Measurements from ENCODE around the gene JAKMIP2. TPM values are rescaled to one million over a fixed set of nuclear protein-coding genes. Genes with fewer than 3 reads are reported as not detected.
"Not testable (repeated sequence)": the region's sequence is repeated elsewhere in the genome, so short reads cannot be mapped to it uniquely, and the experiment has no call there.

The JAKMIP2 gene
- total and polyA plus RNA-seq, 10 donors: 0.09 to 2.4 (median 1.5) TPM

GRCh38 chr5:147826361-147826760 lies 43.8 kb upstream of the JAKMIP2 start:
- intact Hi-C loops (cut with DNase I; ENCODE audit: low total_unique reads): no loop called here
- no peak overlapping the region for H3K27ac ChIP-seq
- peaks cover 0 to 7% (median 0%) of the 10 kb centered on the region in 7 donors for H3K27me3 ChIP-seq (replicated peaks in 1 of 7)
- H3K4me1 ChIP-seq: no peaks in the 10 kb centered on the region
- TF ChIP-seq POLR2A (IDR thresholded peaks at IDR 0.05): no peak
- no peak for TF ChIP-seq CTCF (IDR thresholded peaks at IDR 0.05 in 8 of 11, conservative IDR thresholded peaks at IDR 0.05 in 3 of 11)
- TF ChIP-seq POLR2AphosphoS5 (IDR thresholded peaks at IDR 0.05): no peak
- no peak overlapping the region for H3K4me3 ChIP-seq
- no peaks in the 10 kb centered on the region for H3K9me3 ChIP-seq
- WGBS, 5 donors: 72 to 88% (median 83%) methylated on average over 2 of the region's 2 CpGs
- no peaks in the 10 kb centered on the region for H3K36me3 ChIP-seq
- DNase-seq: no peak

- no peaks in the 10 kb centered on the region for H3K9me3 ChIP-seq
- no peak for TF ChIP-seq POLR2AphosphoS5 (IDR thresholded peaks at IDR 0.05)
- no peak for TF ChIP-seq POLR2A (IDR thresholded peaks at IDR 0.05)
- peak; percentile 13 to 80 (median 57) for TF ChIP-seq CTCF (IDR thresholded peaks at IDR 0.05 in 8 of 11, conservative IDR thresholded peaks at IDR 0.05 in 3 of 11)
- 3 to 11% (median 11%) methylated on average over 4 of the region's 4 CpGs for WGBS, 5 donors
- H3K4me3 ChIP-seq: no peak overlapping the region
- H3K27me3 ChIP-seq (replicated peaks in 1 of 7): peaks cover 0 to 7% (median 0%) of the 10 kb centered on the region in 7 donors
- H3K36me3 ChIP-seq: no peaks in the 10 kb centered on the region
- no peak for DNase-seq
- intact Hi-C loops (cut with DNase I; ENCODE audit: low total_unique reads): loop anchor here (5.0 kb wide), 1 partner anchor 196 kb away; no protein-coding TSS in a partner anchor
- no peaks in the 10 kb centered on the region for H3K4me1 ChIP-seq
- H3K27ac ChIP-seq: no peak overlapping the region
These were observed 40.4 kb upstream of the JAKMIP2 start for GRCh38 chr5:147822686-147823491.

GRCh38 chr5:147822222-147822621 lies 39.7 kb upstream of the JAKMIP2 start:
- not testable (repeated sequence) for H3K9me3 ChIP-seq; H3K4me1 ChIP-seq; H3K27ac ChIP-seq; H3K27me3 ChIP-seq (replicated peaks in 1 of 7); DNase-seq; H3K4me3 ChIP-seq; H3K36me3 ChIP-seq
- 87 to 95% (median 92%) methylated on average over 3 of the region's 3 CpGs for WGBS, 5 donors
- intact Hi-C loops (cut with DNase I; ENCODE audit: low total_unique reads): loop anchor here (5.0 kb wide), 1 partner anchor 195 kb away; no protein-coding TSS in a partner anchor

- Histone ChIP-seq H3K36me3 (no peaks in the 10 kb centered on the region), H3K27ac (no peak overlapping the region), H3K4me1 (no peaks in the 10 kb centered on the region), H3K4me3 (no peak overlapping the region), H3K27me3 (replicated peaks in 1 of 7) (peaks cover 0 to 7% (median 0%) of the 10 kb centered on the region in 7 donors), H3K9me3 (no peaks in the 10 kb centered on the region)
- intact Hi-C loops (cut with DNase I; ENCODE audit: low total_unique reads): loop anchor here (5.0 kb wide), 1 partner anchor 194 kb away; no protein-coding TSS in a partner anchor
- TF ChIP-seq POLR2A (IDR thresholded peaks at IDR 0.05) (no peak), CTCF (IDR thresholded peaks at IDR 0.05 in 8 of 11, conservative IDR thresholded peaks at IDR 0.05 in 3 of 11) (no peak), POLR2AphosphoS5 (IDR thresholded peaks at IDR 0.05) (no peak)
- no peak for DNase-seq
- WGBS, 5 donors: 79 to 87% (median 82%) methylated on average over 5 of the region's 5 CpGs
These were observed 39.2 kb upstream of the JAKMIP2 start for GRCh38 chr5:147821766-147822165.

Data from spleen (tissue), 11 donors.